NCI-H2081 (cell line): ENCODE measurements around the gene PLEKHG2.

Experiments used
- DNase-seq, 2 experiments: peaks; one replicate each; lab custom pipeline; 2025; lab: John Stamatoyannopoulos, UW

PLEKHG2 gene

GRCh38 chr19:39385629-39386411 is 26.6 kb upstream of the PLEKHG2 start:
- DNase-seq = no peak

GRCh38 chr19:39386557-39386956 is 25.9 kb upstream of the PLEKHG2 start:
- no peak for DNase-seq

- no peak for DNase-seq
These were observed 23.8 kb upstream of the PLEKHG2 start for GRCh38 chr19:39388657-39389056.

- DNase-seq = no peak
These were observed 22.6 kb upstream of the PLEKHG2 start for GRCh38 chr19:39389631-39390414.

- no peak for DNase-seq
These were observed 22.1 kb upstream of the PLEKHG2 start for GRCh38 chr19:39390451-39390750.

GRCh38 chr19:39390751-39391437 is 21.6 kb upstream of the PLEKHG2 start, which contains the start of the genes MED29 and PAF1:
Gene MED29, plus strand, starts transcription at chr19:39391378. Its CDS starts 45 bp downstream, at chr19:39391423.
Gene PAF1, minus strand, starts transcription at chr19:39391106. Its CDS starts 242 bp downstream, at chr19:39390864.
- peak; percentile 99 for DNase-seq

GRCh38 chr19:39397360-39398296 is 14.8 kb upstream of the PLEKHG2 start:
- peak; percentile 51 to 65 for DNase-seq

GRCh38 chr19:39398297-39398864 is 14.1 kb upstream of the PLEKHG2 start:
- no peak for DNase-seq

GRCh38 chr19:39399668-39400050 is 12.8 kb upstream of the PLEKHG2 start:
- no peak for DNase-seq

GRCh38 chr19:39400061-39400460 is 12.4 kb upstream of the PLEKHG2 start:
- DNase-seq = no peak

GRCh38 chr19:39401070-39401548 is 11.4 kb upstream of the PLEKHG2 start:
- DNase-seq = no peak

GRCh38 chr19:39401549-39402345 is 10.7 kb upstream of the PLEKHG2 start:
- DNase-seq = no peak

- DNase-seq = peak; percentile 72 to 75
These were observed 9.8 kb upstream of the PLEKHG2 start for GRCh38 chr19:39402346-39403300.

- DNase-seq = no peak
These were observed 8.8 kb upstream of the PLEKHG2 start for GRCh38 chr19:39403331-39404312.

GRCh38 chr19:39405261-39405957 is 7.1 kb upstream of the PLEKHG2 start:
- DNase-seq = no peak

GRCh38 chr19:39405958-39406655 is 6.4 kb upstream of the PLEKHG2 start:
- no peak for DNase-seq
